Endothelial cell of umbilical vein (primary cell): ENCODE data around the gene CEACAM7. TPM values are rescaled to one million over a fixed set of nuclear protein-coding genes. Genes with fewer than 3 reads are reported as not detected.

ENCODE experiments used
- BruUV-seq: library from RNA; stranded (reverse); fragments of 400-500 nt; replicated peaks from 2 replicates; lab custom pipeline; 2021; lab: Mats Ljungman, UMichigan
- CTCF ChIA-PET: fragments of 300-600, 350-600 bp; sonication (Branson Sonifier 250); formaldehyde crosslinking; loops from one replicate; lab custom pipeline; 2021; ENCODE audit warnings: antibody characterized with exemption, inconsistent platforms; lab: Charles Lee
- POLR2A ChIA-PET: fragments of 300-600, 350-600 bp; sonication (Branson Sonifier 250); formaldehyde crosslinking; loops from one replicate; lab custom pipeline; 2021; ENCODE audit warnings: antibody characterized with exemption, inconsistent platforms; lab: Charles Lee
- DNase-seq: peaks from one replicate; pipeline ENCODE4 v3.0.0-alpha.2; 2011; ENCODE audit warnings: low read depth, low spot score
- FAIRE-seq: peaks from 2 replicates; lab custom pipeline; 2011; peaks lifted over from hg19 to GRCh38; lab: Jason Lieb, UNC
- H2AFZ ChIP-seq: 2 replicates; pipeline ENCODE4 v1.6.0; 2012; ENCODE audit warnings: low read depth, low read length, control low read depth, inconsistent platforms
- H3K27ac ChIP-seq: 2 replicates; pipeline ENCODE4 v1.5.1; 2011; ENCODE audit warnings: low read depth, mild to moderate bottlenecking, control low read depth, low read length, moderate library complexity; ENCODE audit not compliant: insufficient read depth
- H3K27me3 ChIP-seq, 2 experiments: 2 replicates each; pipeline versions ENCODE4 v1.6.0 to v1.6.1; 2011; ENCODE audit warnings: low read length in 2 of 2, mixed read lengths in 1 of 2; ENCODE audit not compliant: control insufficient read depth in 2 of 2, insufficient read depth in 2 of 2
- H3K36me3 ChIP-seq, 2 experiments: 2 replicates in 1 of 2; 3 replicates in 1 of 2; pipeline ENCODE4 v1.5.1; 2011; ENCODE audit warnings: low read length in 2 of 2, mild to moderate bottlenecking in 1 of 2, moderate library complexity in 1 of 2; ENCODE audit not compliant: control insufficient read depth in 2 of 2, insufficient read depth in 2 of 2; ENCODE audit errors: extremely low read depth in 1 of 2
- H3K4me1 ChIP-seq: 3 replicates; pipeline ENCODE4 v1.5.1; 2011; ENCODE audit warnings: mild to moderate bottlenecking, low read length; ENCODE audit not compliant: control insufficient read depth, insufficient read depth; ENCODE audit errors: extremely low read depth
- H3K4me2 ChIP-seq: 2 replicates; pipeline ENCODE4 v1.6.1; 2011; ENCODE audit warnings: low read length, control low read depth, mixed read lengths; ENCODE audit not compliant: insufficient read depth
- H3K4me3 ChIP-seq, 3 experiments: fragments of 200-600 bp in 1 of 3; sonication (generic), shearing (Covaris generic) in 1 of 3; replicated peaks in 1 of 3; 2 replicates each; pipeline ENCODE4 v1.5.1; 2011 to 2016; ENCODE audit warnings: control low read depth in 3 of 3, low read length in 3 of 3, mild to moderate bottlenecking in 2 of 3, inconsistent platforms in 1 of 3, low read depth in 1 of 3, moderate library complexity in 1 of 3; ENCODE audit not compliant: insufficient read depth in 1 of 3
- H3K79me2 ChIP-seq: 2 replicates; pipeline ENCODE4 v1.6.0; 2012; ENCODE audit warnings: low read length, inconsistent platforms; ENCODE audit not compliant: control insufficient read depth, insufficient read depth
- H3K9ac ChIP-seq: replicated peaks from 2 replicates; pipeline ENCODE3; 2011; ENCODE audit warnings: low read length, control low read depth; ENCODE audit not compliant: insufficient read depth; ENCODE audit errors: extremely low read depth
- H3K9me1 ChIP-seq: replicated peaks from 3 replicates; pipeline ENCODE4 v1.6.0; 2011; ENCODE audit warnings: mild to moderate bottlenecking, low read length; ENCODE audit not compliant: control insufficient read depth, insufficient read depth; ENCODE audit errors: extremely low read depth
- H3K9me3 ChIP-seq: replicated peaks from 2 replicates; pipeline ENCODE4 v1.5.1; 2012; ENCODE audit warnings: low read length, inconsistent platforms; ENCODE audit not compliant: control insufficient read depth, insufficient read depth
- H4K20me1 ChIP-seq: replicated peaks from 2 replicates; pipeline ENCODE3; 2011; ENCODE audit warnings: mild to moderate bottlenecking, low read length; ENCODE audit not compliant: control insufficient read depth, insufficient read depth; ENCODE audit errors: extremely low read depth
- CTCF ChIP-seq, 2 donors: IDR thresholded peaks; 1 replicate in 1 of 2; 2 replicates in 1 of 2; pipeline ENCODE4 v1.5.1; 2011; ENCODE audit warnings: low read length in 2 of 2, mild to moderate bottlenecking in 2 of 2, moderate library complexity in 2 of 2, control low read depth in 1 of 2, inconsistent platforms in 1 of 2, low read depth in 1 of 2; ENCODE audit not compliant: insufficient read depth in 1 of 2; ENCODE audit errors: extremely low read depth in 1 of 2
- EZH2 ChIP-seq: IDR thresholded peaks from 2 replicates; pipeline ENCODE4 v1.6.1; 2012; ENCODE audit warnings: borderline replicate concordance, low read depth, mild to moderate bottlenecking, moderate library complexity, low read length, inconsistent platforms; ENCODE audit not compliant: severe bottlenecking
- FOS ChIP-seq: IDR thresholded peaks from 2 replicates; pipeline ENCODE4 v1.6.1; 2011; ENCODE audit warnings: mild to moderate bottlenecking, low read length, moderate library complexity, borderline replicate concordance; ENCODE audit not compliant: insufficient read depth
- GATA2 ChIP-seq: IDR thresholded peaks from 2 replicates; pipeline ENCODE4 v1.7.0; 2011; ENCODE audit warnings: low read depth, mild to moderate bottlenecking, moderate library complexity, mixed read lengths, low read length; ENCODE audit not compliant: insufficient read length, insufficient read depth
- JUN ChIP-seq: IDR thresholded peaks from 2 replicates; pipeline ENCODE4 v1.6.1; 2011; ENCODE audit warnings: borderline replicate concordance, low read depth; ENCODE audit not compliant: insufficient read length, insufficient read depth
- MAX ChIP-seq: IDR thresholded peaks from 2 replicates; pipeline ENCODE4 v1.6.1; 2011; ENCODE audit not compliant: insufficient read depth, insufficient read length
- MYC ChIP-seq: IDR thresholded peaks from one replicate; pipeline ENCODE4 v1.6.1; 2011; ENCODE audit warnings: mild to moderate bottlenecking, low read depth, low read length
- POLR2A ChIP-seq: IDR thresholded peaks from 2 replicates; pipeline ENCODE4 v1.6.1; 2012; ENCODE audit warnings: low read depth, mild to moderate bottlenecking, control low read depth, low read length
- POLR2AphosphoS5 ChIP-seq: IDR thresholded peaks from 2 replicates; pipeline ENCODE4 v1.6.1; 2012; ENCODE audit warnings: low read depth, mild to moderate bottlenecking, control low read depth, low read length, moderate library complexity; ENCODE audit not compliant: insufficient read depth
- dilution Hi-C: fragments of 300-500 bp; cut with MboI; formaldehyde crosslinking; loops from one replicate; pipeline ENCODE4 v1.15.0; 2019; ENCODE audit warnings: low sequenced_read_pairs; ENCODE audit not compliant: extremely low pct_ligation_motif_present
- intact Hi-C: fragments of 100-400 bp; cut with micrococcal nuclease; formaldehyde crosslinking; loops from one replicate; pipeline ENCODE4 v1.10.0; 2022
- polyA plus RNA-seq, 4 experiments: library from polyadenylated mRNA; depleted of rRNA in 3 of 4; stranded (reverse) in 3 of 4; unstranded in 1 of 4; fragments of >200 nt; gene quantifications; 2 replicates each; pipeline versions ENCODE4 v1.2.1 to v1.2.3, GENCODE V29; 2011 to 2012; ENCODE audit warnings: missing spikeins in 1 of 4
- total RNA-seq: library from RNA; stranded (reverse); gene quantifications from 2 replicates; pipeline ENCODE4 v1.2.3, GENCODE V29; 2021

Gene CEACAM7
- total and polyA plus RNA-seq, 2 donors (not counting 3 experiments of a cell fraction or from before 2014, with no cell fraction given), result 0.03 TPM; not detected in 1

- TF ChIP-seq MYC (no peak), JUN (no peak), POLR2AphosphoS5 (no peak), EZH2 (no peak), GATA2 (no peak), FOS (no peak), POLR2A (no peak), MAX (no peak), CTCF (IDR thresholded peaks at IDR 0.05; ENCODE audit: extremely low read depth in 1 of 2, insufficient read depth in 1 of 2, low read depth in 1 of 2, low read length in 2 of 2) (no peak)
- DNase-seq, result no peak
- no peaks in the 10 kb centered on the region for H3K4me1 ChIP-seq
- no peaks in the 10 kb centered on the region for H3K9me1 ChIP-seq
- H4K20me1 ChIP-seq, result no peaks in the 10 kb centered on the region
- intact Hi-C loops, result no loop called here
- BruUV-seq, result no TSS peak
- no peak overlapping the region for H3K27ac ChIP-seq
- H3K79me2 ChIP-seq, result no peaks in the 10 kb centered on the region
- H2AFZ ChIP-seq, result no peak overlapping the region
- no peak overlapping the region for H3K9ac ChIP-seq
- CTCF ChIA-PET, result interaction anchor here (1.2 kb wide), 2 partner anchors 10 to 55 kb away, joined by 3 read pairs; no protein-coding TSS in a partner anchor
- no peaks in the 10 kb centered on the region for H3K9me3 ChIP-seq
- H3K4me3 ChIP-seq, result no peak overlapping the region
- POLR2A ChIA-PET, result no interaction called here
- no peak overlapping the region for H3K4me2 ChIP-seq
- H3K27me3 ChIP-seq, result no peaks in the 10 kb centered on the region
- H3K36me3 ChIP-seq, result no peaks in the 10 kb centered on the region
- FAIRE-seq, result no peak
- dilution Hi-C loops, result no loop called here
Observed at GRCh38 chr19:41701401-41702075, 13.5 kb upstream of the CEACAM7 start.
